CD4-positive, alpha-beta T cell treated with Interleukin-1 beta for 1 hour (primary cell): ENCODE results near the gene ZNF554.

ENCODE experiments used
- DNase-seq, 2 donors: peaks; one replicate each; pipeline ENCODE4 v3.0.0-alpha.2; 2020 to 2022

Gene ZNF554

GRCh38 chr19:2834294-2834871, 14.7 kb downstream of the ZNF554 start:
- DNase-seq = no peak

- no peak for DNase-seq
Observed at GRCh38 chr19:2837430-2837829, 17.8 kb downstream of the ZNF554 start.

- peak; percentile 99 for DNase-seq
Observed at GRCh38 chr19:2840794-2841791, 21.4 kb downstream of the ZNF554 start, which contains the start of gene ZNF555. TSS of gene ZNF555 (plus strand) at chr19:2841475. CDS start at chr19:2841573, 98 bp downstream.

GRCh38 chr19:2841855-2842574, 22.3 kb downstream of the ZNF554 start:
- DNase-seq = no peak

- DNase-seq = no peak
Observed at GRCh38 chr19:2845107-2845506, 25.4 kb downstream of the ZNF554 start.

- DNase-seq = no peak
Observed at GRCh38 chr19:2846180-2846894, 26.7 kb downstream of the ZNF554 start.

- no peak for DNase-seq
Observed at GRCh38 chr19:2847507-2847906, 27.8 kb downstream of the ZNF554 start.

- no peak for DNase-seq
Observed at GRCh38 chr19:2848616-2849015, 28.9 kb downstream of the ZNF554 start.

GRCh38 chr19:2850256-2850925, 30.7 kb downstream of the ZNF554 start:
- DNase-seq = no peak

GRCh38 chr19:2852598-2852997, 32.9 kb downstream of the ZNF554 start:
- DNase-seq = no peak

- DNase-seq = no peak
Observed at GRCh38 chr19:2853015-2853606, 33.4 kb downstream of the ZNF554 start.

GRCh38 chr19:2854849-2855248, 35.2 kb downstream of the ZNF554 start:
- DNase-seq = no peak

- peak in 1 of 2 donors; percentile 51 for DNase-seq
Observed at GRCh38 chr19:2856457-2857050, 36.9 kb downstream of the ZNF554 start.

GRCh38 chr19:2858864-2859263, 39.2 kb downstream of the ZNF554 start:
- no peak for DNase-seq

GRCh38 chr19:2863816-2864215, 44.1 kb downstream of the ZNF554 start:
- no peak for DNase-seq

- no peak for DNase-seq
Observed at GRCh38 chr19:2865334-2866100, 45.8 kb downstream of the ZNF554 start.

GRCh38 chr19:2866495-2867024, 46.9 kb downstream of the ZNF554 start:
- no peak for DNase-seq

GRCh38 chr19:2867025-2867991, 47.6 kb downstream of the ZNF554 start, which contains the start of gene ZNF556:
TSS of gene ZNF556 (plus strand) at chr19:2867335. CDS start at chr19:2867422, 87 bp downstream.
- DNase-seq = peak in 1 of 2 donors; percentile 5

GRCh38 chr19:2869618-2870017, 50.0 kb downstream of the ZNF554 start:
- no peak for DNase-seq
